AML-193 (cell line): Measurements from ENCODE around the gene AUTS2.

Experiments
- DNase-seq, 2 experiments: peaks; one replicate each; lab custom pipeline; 2025; lab: John Stamatoyannopoulos, UW

The AUTS2 gene

DNA sequence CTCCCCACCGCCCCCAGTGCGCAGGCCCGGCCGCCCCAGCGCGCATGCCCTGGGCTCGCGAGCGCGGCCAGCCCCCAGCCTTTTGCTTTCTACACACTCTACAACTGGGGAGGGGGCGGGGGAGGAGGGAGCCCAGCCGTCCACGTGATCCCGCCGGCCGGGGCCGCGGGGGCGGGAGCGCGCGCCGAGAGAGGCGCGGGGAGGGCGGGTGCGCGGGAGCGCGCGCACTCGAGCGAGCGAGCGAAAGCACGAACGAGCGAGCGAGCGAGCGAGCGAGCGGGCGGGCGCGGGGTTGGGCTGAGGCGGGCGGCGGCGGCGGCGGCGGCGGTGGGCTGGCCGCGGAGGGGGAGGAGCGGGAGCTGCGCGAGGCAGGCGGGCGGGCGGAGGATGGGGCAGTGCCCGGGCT is at the start of gene AUTS2:
Gene AUTS2 (plus strand): TSS at position 395 of the 406 bp plus-strand sequence. CDS start 1,179 bp downstream, outside the sequence.
- peak; percentile 71 to 74 for DNase-seq

DNA sequence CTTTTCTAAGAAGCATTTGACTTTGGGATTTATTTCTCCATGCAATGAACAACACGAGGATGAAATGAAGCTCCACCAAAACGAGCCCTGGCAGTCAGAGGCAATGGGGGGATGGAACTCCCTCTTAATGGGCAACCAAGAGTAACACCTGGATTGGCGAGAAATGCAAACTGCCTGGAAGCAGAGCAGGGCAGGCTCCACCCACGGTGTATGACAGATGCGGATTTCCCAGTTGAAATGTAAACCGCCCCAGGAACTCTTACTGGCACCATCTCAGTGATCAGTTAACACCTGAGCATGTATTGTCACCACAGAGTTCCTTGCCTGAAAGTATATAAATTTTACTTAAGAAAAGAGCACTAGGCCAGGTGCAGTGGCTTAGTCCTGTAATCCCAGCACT is 47.3 kb upstream of the AUTS2 start:
- no peak for DNase-seq

DNA sequence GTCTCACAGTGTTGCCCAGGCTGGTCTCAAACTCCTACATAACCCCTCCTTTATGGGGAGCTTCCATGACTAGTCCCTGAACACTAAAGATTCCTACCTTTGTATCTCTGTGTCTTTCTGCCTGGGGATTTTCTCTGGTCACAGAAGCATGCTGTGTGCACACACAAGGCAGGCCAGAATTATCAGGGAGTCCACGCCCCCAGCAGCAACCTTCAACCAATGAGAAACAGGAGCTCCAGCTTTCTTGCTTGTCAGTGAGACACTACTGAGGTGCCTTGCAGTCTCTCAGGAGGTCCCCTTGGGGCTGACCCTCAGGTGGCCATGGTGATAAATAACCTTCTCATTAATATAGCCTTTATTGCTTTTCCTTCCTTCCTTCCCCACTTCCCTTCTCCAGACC is 45.1 kb upstream of the AUTS2 start:
- DNase-seq, result no peak

DNA sequence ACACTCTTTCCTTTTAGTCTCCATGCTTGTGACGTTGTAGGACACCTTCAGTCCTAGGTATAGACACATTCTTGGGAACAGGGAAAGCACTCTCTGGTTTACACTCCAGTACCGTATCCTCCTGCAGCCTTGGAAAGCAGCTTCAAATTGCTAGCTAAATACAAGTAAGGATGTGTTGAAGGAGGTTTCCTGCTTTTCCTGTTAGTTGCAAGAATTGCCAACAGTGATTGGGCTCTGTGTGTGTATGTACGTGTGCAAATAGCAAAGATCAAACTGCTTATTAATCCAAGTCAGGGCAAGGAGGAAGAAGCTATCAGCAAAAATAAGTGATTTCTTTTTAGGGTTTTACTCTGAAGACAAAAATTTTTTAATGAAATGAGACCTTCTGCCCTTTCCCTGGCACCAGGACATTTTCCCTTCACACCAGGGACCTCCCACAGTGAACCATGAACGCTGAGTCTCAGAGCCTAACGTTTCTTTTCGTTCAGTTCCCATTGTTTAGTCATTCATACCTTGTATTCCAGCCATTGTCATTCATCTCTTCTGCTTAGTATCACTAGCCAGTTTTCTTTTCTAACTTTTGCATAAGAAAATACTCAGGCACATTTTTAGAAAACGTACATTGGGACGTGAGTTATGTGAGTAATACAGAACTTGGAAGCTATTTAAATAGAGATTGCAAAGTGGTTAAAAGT is 36.9 kb upstream of the AUTS2 start:
- DNase-seq, result no peak

DNA sequence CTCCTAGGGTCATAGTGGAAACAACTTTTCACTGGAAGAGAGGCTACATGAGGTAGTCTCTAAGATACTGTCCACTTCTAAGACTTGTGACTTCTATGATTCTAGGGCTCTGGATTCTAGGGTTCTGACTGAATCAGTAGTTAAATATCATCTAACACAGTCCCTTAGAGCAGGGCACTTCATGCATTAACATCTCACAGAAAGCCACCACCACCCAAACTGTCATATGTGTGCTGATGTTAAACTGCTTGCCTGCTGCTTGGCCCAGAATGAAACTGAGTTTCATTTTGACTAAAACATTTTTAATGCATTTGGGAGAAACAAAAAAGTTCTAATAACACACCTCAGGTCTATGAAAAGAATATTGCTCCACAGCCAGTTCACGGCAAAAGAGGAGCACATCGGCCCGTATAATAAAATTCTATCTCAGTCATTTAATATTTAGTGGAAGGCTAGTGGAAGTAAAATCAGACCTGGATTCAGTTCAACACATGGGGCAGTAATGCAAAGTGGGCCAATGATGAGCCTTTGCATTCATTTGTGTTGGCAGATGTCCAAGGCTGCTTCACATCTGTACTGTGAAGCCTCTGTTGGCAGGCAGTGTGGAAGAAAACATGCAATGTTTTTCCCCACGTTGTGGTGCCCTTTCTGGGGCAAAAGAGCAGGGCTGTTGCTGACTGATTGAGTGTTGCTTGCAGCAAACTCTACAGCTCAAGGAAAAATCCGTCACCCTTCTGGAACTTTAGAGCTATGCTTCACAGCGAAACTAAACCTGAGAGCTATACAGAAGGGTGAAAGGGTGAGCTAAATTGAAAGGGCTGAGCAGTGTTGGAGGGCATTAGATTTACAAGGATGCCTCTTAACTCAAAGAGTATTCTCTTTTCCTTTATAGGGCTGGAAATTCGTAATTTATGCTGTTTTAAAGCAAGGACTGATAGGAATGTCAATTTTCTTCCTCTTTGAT is 33.5 kb upstream of the AUTS2 start:
- DNase-seq, result no peak

DNA sequence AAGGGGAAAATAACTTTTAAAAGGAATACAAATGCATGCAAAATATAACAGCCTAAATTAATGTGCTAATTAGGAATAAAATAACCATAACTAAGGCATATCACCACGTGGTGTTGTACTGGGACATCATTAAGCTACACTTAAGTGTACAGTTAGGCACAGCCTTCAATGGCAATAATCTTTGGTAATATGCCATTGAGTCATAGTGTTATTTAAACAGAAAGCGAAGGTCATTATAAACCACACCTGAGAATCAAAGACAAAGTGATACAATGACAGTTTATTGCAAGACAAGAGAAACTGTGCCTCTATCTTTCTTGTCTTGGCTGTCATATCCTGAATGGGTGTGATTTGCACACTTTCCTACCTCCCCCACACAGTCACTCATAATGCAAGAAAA is 30.5 kb upstream of the AUTS2 start:
- DNase-seq, result no peak

DNA sequence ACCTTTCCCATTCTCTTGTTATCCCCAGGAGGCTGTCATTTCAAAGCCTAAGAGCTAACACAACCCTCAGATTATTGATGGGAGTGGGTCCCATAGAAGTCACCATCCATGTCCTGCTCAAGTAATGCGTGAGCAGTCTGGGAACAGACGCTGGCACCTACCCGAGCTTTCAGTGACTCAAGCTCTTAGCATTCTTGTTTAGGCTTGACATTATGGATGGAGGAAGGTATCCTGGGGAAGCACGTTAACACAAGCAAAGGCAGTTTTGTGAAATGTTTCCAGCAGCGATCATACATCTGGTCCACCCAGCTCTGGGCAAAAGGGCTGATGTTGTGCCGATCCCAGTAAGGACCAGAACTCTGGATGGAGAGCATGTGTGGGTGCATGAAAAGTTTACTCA is 30.0 kb upstream of the AUTS2 start:
- no peak for DNase-seq

DNA sequence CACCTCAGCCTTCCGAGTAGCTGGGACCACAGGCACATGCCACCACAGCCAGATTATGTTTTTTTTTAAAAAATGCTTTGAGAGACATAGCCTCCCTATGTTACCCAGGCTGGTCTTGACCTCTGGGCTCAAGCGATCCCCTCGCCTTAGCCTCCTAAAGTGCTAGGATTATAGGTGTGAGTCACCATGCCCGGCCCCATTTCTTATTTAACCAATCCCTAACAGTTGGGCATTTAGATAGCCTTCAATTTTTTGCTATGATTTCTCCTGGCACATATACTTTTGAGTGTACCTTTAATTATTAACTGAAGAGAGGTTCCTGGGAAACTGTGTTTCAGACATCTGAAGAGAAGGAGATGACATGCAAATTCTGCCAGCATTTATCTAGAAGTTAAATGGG is 22.6 kb upstream of the AUTS2 start:
- no peak for DNase-seq

DNA sequence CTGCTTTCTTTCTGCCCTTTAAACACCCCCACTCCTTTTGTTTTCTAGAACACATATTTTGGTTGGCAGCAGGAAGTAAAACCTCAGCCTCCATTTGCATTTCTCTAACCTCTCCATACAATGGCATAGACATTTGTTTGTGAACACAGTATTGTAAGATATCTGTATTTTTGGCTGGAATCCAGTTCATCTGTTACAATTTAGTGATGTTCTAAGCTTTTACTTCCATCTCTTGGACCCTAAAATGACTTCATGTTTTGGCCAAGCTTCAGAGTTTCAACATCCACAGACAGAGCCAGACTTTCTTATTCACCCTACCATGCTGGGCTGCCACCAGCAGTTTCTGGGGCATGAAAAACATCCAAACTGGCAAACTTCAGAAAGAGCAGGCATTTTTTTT is 21.1 kb upstream of the AUTS2 start:
- DNase-seq, result no peak

DNA sequence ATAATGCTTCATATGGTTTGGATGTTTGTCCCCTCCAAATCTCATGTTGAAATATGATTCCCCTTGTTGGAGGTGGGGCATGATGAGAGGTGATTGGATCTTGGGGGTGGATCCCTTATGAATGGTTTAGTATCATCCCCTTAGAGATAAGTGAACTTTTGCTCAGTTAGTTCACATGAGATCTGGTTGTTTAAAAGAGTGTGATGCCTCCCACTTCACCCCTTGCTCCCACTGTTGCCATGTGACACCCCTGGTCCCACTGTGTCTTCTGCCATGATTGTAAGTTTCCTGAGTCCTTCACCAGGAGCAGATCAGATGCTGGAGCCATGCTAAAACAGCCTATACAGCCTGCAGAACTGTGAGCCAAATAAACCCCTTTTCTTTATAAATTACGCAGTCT is 13.1 kb upstream of the AUTS2 start:
- DNase-seq, result no peak

DNA sequence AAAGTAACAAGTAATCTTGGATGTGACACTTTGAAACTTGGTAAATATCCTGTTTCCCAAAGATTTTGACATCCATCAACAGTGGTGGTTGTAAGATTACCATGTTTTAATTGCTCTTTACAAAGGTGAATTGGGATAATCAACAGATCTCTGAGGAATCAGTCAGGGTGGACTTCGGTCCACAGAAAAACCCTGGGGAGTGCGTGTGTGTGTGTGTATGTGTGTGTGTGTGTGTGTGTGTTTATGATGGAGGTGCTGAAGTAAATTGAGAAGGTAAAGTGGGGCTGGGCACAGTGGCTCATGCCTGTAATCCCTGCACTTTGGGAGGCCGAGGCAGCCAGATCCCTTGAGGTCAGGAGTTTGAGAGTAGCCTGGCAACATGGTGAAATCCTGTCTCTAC is 12.0 kb upstream of the AUTS2 start:
- DNase-seq, result no peak

DNA sequence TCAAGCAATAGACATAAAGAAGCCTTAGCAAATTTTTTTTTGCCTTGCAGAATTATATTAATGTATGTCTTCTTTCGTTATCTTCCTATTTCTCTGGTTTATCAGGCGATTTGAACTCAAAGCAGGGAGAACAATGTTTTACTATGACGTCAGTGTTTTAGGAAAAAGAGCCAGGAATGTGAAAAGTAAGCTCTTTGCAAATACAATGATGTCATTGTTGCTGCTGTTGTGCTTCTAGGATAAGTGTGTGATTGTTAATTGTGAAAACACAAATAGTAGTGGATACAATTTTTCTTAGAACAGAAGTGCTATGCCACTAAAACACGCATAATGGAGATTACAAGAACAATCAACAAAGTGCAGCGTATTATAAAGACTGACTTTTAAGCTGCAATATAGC is 9.5 kb upstream of the AUTS2 start:
- DNase-seq, result no peak

DNA sequence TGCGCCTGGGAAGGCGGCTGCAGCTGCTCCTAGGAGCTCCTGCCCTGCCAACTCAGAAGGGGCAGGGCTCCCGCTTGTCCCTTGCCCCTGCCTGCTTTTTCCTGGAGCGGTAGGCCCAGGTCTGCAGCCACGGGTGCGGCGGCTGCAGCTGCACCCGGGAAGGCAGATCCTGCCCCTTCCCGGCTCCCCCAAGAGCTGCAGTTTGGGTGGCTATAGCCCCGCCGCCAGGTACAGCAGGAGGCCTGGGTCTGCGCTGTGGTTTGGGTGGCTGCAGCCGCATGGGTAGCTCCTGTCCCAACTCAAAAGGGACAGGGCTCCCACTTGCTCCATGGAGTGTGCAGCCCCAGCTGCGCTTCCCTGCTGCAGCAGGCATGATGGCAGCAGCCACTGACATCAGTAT is 6.5 kb upstream of the AUTS2 start:
- DNase-seq, result no peak

DNA sequence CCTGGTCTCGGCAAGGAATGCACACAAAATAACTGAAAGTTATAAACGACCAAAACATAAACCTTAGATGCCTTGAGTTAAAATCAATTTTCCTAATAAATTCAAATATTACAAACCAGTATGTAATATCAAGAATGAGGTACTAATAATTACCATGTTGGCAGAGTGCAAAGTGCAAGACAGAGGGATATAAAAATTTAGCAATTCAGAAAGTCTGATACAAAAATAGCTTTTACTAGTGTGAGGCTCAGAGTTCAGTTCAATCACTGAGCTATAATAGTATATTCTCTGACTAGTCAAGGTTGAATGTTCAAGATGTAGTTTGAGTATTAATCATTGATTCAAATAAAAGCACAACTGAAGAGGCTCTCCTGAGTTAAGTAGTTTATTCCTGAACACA is 4.8 kb upstream of the AUTS2 start:
- no peak for DNase-seq

DNA sequence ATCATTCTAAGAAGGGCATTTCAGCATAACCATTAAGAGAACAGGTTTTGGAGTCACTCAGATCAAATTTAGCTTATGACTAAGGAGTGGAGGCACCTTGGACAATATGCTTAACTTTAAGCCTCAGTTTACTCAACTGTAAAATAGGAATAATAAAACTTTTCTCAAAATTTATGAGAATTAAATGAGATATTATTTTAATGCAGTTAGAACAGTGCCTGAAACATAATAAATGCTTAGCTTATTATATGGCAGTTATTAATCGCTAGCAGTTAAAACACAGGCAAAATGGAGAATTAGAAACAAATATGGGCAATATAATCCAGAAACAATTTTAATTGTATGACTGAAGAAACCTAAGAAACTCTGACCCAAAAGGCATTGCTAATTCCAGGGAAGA is 2.9 kb upstream of the AUTS2 start:
- no peak for DNase-seq

DNA sequence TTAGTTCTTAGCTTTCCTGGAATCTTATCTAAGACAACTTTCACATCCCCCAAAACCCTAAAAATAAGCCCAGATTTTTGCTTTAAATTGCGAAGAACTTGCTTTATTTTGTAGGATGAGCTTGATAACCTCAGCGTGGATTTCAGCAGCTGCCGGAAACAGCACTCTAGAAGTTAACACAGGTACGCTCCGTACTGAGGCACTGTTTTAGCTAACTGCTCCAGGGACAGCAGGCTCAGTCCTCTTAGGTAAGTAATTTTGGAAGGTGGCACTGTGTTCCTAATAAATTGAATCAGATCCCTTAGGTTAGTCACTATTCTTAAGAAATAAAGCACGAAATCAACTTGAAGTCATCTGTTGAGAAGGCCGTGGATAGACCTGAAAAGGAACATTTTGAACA is 2.2 kb upstream of the AUTS2 start:
- DNase-seq, result no peak

DNA sequence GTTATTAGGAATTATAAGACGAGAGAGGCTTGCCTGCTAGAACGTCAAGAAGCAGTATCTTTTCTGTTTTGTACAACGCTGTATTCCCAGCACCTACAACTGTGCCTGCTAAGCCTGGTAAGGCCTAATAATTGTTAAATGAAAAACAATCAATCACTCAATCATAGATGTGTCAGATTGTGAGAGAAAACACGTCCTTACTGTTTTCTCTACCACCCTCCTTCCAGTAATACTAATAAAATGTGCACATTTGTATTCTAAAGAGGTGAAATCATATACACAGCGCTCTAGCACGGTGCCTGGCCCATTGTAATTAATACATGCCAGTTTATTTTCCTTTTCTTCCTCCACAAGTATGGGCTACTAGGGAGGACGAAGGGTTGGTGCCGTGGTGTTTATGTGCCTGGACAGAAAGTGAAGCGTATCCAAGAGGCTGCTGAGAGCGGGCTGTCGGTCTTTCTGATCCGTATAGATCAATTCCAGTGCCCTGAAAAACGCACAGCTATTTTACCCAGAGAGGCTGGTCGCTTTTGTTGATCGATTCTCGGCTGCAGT is 1.5 kb upstream of the AUTS2 start:
- no peak for DNase-seq

DNA sequence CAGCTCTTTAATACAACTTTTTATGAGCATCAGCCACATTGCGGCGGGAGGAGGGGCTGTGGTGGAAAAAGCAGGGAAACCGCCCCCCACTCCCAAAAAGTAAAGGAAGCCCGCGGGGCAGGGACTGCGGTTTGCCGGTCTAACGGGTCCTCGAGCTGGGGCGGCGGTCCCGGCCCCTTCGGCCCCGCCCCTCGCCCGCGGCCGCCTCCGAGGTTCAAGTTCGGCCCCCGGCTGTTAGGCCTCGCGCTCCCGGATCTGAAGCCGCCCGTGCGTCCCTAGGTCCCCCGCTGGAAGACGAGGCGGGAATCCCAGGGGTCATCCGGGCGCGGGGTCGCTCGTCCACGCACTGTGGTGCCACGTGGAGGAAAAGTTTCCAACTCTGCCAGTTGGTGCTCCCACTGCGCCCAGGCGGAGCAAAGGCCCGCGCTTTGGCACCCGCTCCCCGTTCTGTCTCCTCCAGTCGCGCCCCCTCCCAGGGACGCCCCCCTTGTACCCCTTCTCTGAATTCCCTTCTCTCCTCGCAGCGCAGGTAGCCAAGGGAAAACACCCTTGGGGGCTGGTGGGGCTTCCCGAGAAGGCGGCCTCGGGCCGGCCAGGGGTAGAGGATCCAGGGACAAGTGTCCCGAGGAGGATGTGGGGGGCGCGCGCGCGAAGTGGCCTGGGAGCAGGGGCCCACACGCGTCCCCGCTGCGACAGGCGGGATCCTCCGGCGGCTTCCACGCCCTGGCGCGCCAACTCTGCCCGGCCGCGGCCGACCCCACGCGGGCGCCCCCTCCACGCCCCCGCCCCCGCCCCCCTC is 798 bp upstream of the AUTS2 start:
- peak; percentile 48 to 78 for DNase-seq

DNA sequence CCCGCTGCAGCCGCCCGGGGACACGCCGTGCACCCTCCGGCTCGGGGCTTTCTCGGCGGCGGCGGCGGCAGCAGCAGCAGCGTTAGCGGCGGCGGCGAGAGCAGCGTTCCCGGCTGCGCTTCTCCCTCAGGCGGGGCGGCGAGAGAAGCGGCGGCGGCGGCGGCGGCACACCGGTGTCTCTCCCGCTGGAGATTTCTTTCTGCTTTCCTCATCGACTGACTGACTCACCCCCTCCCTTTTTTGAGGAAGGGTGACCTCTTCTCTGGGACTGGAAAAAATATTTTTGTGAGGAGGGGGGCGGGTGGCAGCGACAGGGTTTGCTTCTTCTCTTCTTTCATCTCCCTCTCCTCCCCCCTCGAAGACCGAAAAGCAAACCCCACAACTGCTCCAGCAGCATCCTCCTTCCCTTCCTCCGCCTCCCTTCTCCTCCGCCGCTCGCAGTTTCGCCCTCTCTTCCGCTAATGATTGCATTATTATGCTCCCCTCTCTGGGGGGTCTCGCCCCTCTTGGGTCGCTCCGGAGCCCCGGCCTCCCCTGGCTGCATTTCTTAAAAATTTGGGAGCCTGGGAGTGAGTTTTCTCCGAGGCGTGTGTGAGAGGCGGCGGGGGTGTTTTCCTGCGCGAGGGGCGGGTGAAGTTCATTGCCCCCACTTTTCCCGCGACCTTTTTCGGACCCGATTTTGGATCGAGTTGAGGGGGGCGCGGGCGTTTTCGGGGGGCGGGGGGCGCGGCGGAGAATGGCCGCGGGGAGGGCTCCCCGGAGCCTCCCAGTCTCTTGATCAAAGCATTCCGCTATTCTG is 411 bp downstream of the AUTS2 start:
- DNase-seq, result peak; percentile 18 to 40

DNA sequence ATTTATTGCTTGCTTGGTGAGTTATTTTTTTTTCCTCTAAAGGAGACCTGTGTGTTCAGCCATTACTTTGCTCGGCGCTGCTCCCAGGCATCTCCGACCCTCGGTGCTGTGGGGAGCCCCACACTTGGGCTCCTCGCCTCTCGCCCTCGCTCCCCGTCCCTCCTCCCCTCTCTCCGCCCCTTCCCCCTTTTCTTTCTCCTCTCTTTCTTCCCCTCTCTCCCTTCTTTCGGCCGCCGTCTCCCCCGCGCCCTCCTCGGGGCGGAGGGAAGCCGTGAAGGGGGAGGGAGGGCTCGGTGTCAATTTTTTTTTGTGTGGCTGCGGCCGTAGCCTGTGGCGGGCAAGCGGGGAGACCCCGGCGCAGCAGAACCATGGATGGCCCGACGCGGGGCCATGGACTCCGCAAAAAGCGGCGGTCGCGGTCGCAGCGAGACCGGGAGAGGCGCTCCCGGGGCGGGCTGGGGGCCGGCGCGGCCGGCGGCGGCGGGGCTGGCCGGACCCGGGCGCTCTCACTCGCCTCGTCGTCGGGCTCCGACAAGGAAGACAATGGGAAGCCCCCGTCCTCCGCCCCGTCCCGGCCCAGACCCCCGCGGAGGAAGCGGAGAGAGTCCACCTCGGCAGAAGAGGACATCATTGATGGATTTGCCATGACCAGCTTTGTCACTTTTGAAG is 1.1 kb downstream of the AUTS2 start:
- no peak for DNase-seq
